GM19324 (cell line): ENCODE results near the gene C22orf39.
A peak's percentile ranks its signal among the peaks of the same experiment; 100 is the strongest.

Experiments used
- ATAC-seq: cut with Tn5 transposase; IDR thresholded peaks from one replicate; pipeline ENCODE4 v1.9.1; 2021; ENCODE audit warnings: mild to moderate bottlenecking, moderate library complexity; ENCODE audit not compliant: unreplicated experiment, low FRiP score

The C22orf39 gene

GRCh38 chr22:19432133-19432851, 15.2 kb downstream of the C22orf39 start, which contains the start of gene MRPL40:
Gene MRPL40, plus strand, starts transcription at chr22:19432545. Its CDS starts 10 bp downstream, at chr22:19432555.
- peak; percentile 84 for ATAC-seq

GRCh38 chr22:19431649-19432132, 15.8 kb downstream of the C22orf39 start, which contains the start of gene HIRA:
Gene HIRA, minus strand, starts transcription at chr22:19431733. Its CDS starts 257 bp downstream, at chr22:19431476.
- peak; percentile 58 for ATAC-seq

GRCh38 chr22:19430890-19431541, 16.5 kb downstream of the C22orf39 start:
- ATAC-seq = peak; percentile 9

GRCh38 chr22:19429950-19430889, 17.3 kb downstream of the C22orf39 start:
- ATAC-seq = no peak

GRCh38 chr22:19424186-19424500, 23.4 kb downstream of the C22orf39 start:
- no peak for ATAC-seq

- ATAC-seq = no peak
These were observed 24.8 kb downstream of the C22orf39 start for GRCh38 chr22:19422440-19423301.

- ATAC-seq = no peak
These were observed 27.2 kb downstream of the C22orf39 start for GRCh38 chr22:19420321-19420720.

- no peak for ATAC-seq
These were observed 27.9 kb downstream of the C22orf39 start for GRCh38 chr22:19419464-19420178.

GRCh38 chr22:19419086-19419463, 28.4 kb downstream of the C22orf39 start:
- no peak for ATAC-seq

- no peak for ATAC-seq
These were observed 34.6 kb downstream of the C22orf39 start for GRCh38 chr22:19412923-19413322.

- ATAC-seq = no peak
These were observed 35.0 kb downstream of the C22orf39 start for GRCh38 chr22:19412478-19412877.

- ATAC-seq = no peak
These were observed 35.8 kb downstream of the C22orf39 start for GRCh38 chr22:19411690-19412045.

GRCh38 chr22:19410941-19411689, 36.4 kb downstream of the C22orf39 start:
- no peak for ATAC-seq

GRCh38 chr22:19407649-19408606, 39.6 kb downstream of the C22orf39 start:
- no peak for ATAC-seq

GRCh38 chr22:19406846-19407245, 40.7 kb downstream of the C22orf39 start:
- no peak for ATAC-seq

GRCh38 chr22:19406281-19406811, 41.2 kb downstream of the C22orf39 start:
- ATAC-seq = no peak

- no peak for ATAC-seq
These were observed 41.9 kb downstream of the C22orf39 start for GRCh38 chr22:19405652-19406051.
